Subcutaneous adipose tissue (tissue), 4 donors: ENCODE measurements around the gene MINDY1. TPM values are rescaled to one million over a fixed set of nuclear protein-coding genes. Genes with fewer than 3 reads are reported as not detected.

Experiments used
- CTCF ChIP-seq: fragments of 450-650 bp; IDR thresholded peaks from one replicate; pipeline ENCODE4 v1.5.1; 2016; ENCODE audit warnings: low read depth, mild to moderate bottlenecking, control low read depth, antibody characterized with exemption, moderate library complexity
- total RNA-seq, 4 donors: library from RNA; depleted of rRNA; stranded (reverse); fragments of >200 nt; gene quantifications; one replicate each; pipeline ENCODE4 v1.1.0, GENCODE V29; 2016

The MINDY1 gene
- total RNA-seq: 10 to 100 TPM in 3 of 4 donors, 1 to 10 TPM in 1; 8.5 to 31.4 (median 30.7) TPM

GRCh38 chr1:151006327-151007052 is at the start of gene MINDY1:
TSS of gene MINDY1 (minus strand) at chr1:151006902. CDS start at chr1:151002617, 4,285 bp downstream.
- no peak for TF ChIP-seq CTCF

GRCh38 chr1:151056149-151056548 is 49.4 kb upstream of the MINDY1 start:
- TF ChIP-seq CTCF: no peak

- no peak for TF ChIP-seq CTCF
Measured at GRCh38 chr1:151055581-151055980, 48.9 kb upstream of the MINDY1 start.

GRCh38 chr1:151054971-151055547 is 48.4 kb upstream of the MINDY1 start:
- no peak for TF ChIP-seq CTCF

GRCh38 chr1:151051356-151052009 is 44.8 kb upstream of the MINDY1 start:
- TF ChIP-seq CTCF: no peak

GRCh38 chr1:151050051-151050688 is 43.5 kb upstream of the MINDY1 start:
- no peak for TF ChIP-seq CTCF

GRCh38 chr1:151049458-151049857 is 42.8 kb upstream of the MINDY1 start:
- TF ChIP-seq CTCF: no peak
